A673 (cell line): Measurements from ENCODE around the gene HSPB7.

Source experiments
- CTCF ChIP-seq: fragments of 300-800, 200-600 bp; sonication (generic); conservative IDR thresholded peaks from 2 replicates; pipeline ENCODE4 v1.5.1; 2017; ENCODE audit warnings: low read depth, mild to moderate bottlenecking, antibody characterized with exemption, low read length, moderate library complexity, mixed read lengths
- EZH2 ChIP-seq: fragments of 200-600 bp; sonication (generic); IDR thresholded peaks from 2 replicates; pipeline ENCODE4 v1.6.1; 2017; ENCODE audit warnings: borderline replicate concordance, low read depth, mild to moderate bottlenecking, mixed read lengths, antibody characterized with exemption, low read length; ENCODE audit not compliant: poor library complexity, severe bottlenecking

GRCh38 chr1:16042096-16042495, 24.3 kb upstream of the HSPB7 start:
- peak; percentile 46 for TF ChIP-seq CTCF
- no peak for TF ChIP-seq EZH2
